KBM-7 (cell line): ENCODE measurements around the gene NEURL2.

ENCODE experiments used
- DNase-seq: peaks from one replicate; pipeline ENCODE4 v3.0.0-alpha.2; 2015
- in situ Hi-C: fragments of 300-500 bp; cut with MboI; formaldehyde crosslinking; loops from 2 replicates; pipeline ENCODE4 v1.14.3; 2020; ENCODE audit warnings: low sequenced_read_pairs, low pct_unique_long_range_greater_than_20kb, mixed read lengths

The NEURL2 gene

DNA sequence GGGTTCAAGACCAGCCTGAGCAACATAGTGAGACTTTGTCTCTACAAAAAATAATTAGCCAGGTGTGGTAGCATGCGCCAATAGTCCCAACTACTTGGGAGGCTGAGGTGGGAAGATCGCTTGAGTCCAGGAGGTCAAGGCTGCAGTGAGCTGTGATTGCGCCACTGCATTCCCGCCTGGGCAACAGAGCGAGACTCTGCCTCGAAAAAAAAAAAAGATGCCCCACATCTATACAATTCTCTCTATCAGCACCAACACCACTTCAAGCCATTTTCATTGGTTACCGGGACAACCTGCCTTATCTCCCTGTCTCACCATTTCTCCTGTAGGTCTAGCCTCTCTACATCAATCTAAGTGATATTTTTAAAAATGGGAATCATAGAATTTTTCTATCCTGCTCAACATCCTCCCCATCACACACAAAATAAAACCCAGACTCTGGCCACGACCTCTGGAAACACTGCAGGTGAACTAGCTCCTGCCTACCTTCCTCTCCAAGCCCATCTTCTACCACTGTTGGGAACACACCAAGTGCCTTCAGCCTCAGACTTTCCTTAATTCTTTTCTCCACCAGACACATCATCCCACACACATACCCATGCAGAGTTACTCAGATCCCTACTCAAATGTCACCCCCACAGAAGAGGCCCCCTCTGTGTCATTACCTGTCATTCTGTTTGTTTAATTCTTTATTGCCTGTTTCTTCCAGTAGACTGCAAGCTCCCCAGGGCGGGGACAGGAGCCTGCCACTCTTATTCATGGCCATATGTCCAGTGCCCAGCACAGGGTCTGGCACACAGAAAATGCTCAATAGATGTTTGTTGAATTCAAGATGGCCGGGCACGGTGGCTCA, 30.6 kb upstream of the NEURL2 start:
- no peak for DNase-seq
- in situ Hi-C loops: no loop called here

- DNase-seq: no peak
- in situ Hi-C loops: no loop called here
Measured at GRCh38 chr20:45920462-45921336, 29.7 kb upstream of the NEURL2 start.

GRCh38 chr20:45919542-45920399, 28.8 kb upstream of the NEURL2 start:
- in situ Hi-C loops: no loop called here
- no peak for DNase-seq

GRCh38 chr20:45918779-45919537, 27.9 kb upstream of the NEURL2 start:
- DNase-seq: no peak
- in situ Hi-C loops: no loop called here

DNA sequence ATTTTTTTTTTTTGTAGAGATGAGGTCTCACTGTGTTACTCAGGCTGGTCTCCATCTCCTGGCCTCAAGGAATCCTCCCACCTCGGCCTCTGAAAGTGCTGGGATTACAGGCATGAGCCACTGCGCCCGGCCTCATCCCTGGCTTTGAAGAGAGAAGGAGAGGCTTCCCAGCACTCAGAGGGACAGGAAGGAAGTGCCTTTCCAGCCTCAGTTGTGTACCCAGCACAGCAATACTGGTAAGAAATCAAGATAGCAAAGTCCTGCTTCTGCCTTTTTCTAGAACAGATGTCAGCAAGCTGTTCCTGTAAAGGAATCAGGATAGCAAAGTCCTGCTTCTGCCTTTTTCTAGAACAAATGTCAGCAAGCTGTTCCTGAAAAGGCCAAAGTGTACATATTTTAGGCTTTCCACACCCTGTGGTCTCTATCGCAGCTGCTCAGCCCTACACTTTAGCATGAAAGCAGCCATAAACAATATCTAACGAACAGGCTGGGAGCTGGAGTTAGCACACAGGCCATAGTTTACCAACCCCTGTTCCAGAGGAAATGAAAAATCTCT, 27.3 kb upstream of the NEURL2 start:
- in situ Hi-C loops: no loop called here
- DNase-seq: no peak

- in situ Hi-C loops: no loop called here
- no peak for DNase-seq
Measured at GRCh38 chr20:45917790-45918141, 26.8 kb upstream of the NEURL2 start.

DNA sequence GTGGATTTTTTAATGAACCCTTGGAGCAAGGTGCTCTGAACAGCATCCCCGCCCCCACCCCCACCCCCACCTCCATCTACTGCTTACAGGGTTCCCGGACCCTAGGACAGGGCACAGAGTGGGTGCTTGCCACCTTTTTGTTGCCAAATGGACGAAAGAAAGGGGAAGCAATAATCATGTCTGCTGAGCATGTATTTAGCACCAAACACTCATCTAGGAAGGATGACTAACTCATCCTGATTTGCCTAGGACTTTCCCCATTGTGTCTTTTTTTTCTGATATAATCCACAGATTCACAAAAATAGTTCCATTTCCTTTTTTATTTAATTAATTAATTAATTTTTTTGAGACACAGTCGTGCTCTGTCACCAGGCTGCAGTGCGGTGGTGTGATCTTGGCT, 22.1 kb upstream of the NEURL2 start:
- no peak for DNase-seq
- in situ Hi-C loops: no loop called here

GRCh38 chr20:45912344-45912682, 21.3 kb upstream of the NEURL2 start:
- DNase-seq: no peak
- in situ Hi-C loops: no loop called here

DNA sequence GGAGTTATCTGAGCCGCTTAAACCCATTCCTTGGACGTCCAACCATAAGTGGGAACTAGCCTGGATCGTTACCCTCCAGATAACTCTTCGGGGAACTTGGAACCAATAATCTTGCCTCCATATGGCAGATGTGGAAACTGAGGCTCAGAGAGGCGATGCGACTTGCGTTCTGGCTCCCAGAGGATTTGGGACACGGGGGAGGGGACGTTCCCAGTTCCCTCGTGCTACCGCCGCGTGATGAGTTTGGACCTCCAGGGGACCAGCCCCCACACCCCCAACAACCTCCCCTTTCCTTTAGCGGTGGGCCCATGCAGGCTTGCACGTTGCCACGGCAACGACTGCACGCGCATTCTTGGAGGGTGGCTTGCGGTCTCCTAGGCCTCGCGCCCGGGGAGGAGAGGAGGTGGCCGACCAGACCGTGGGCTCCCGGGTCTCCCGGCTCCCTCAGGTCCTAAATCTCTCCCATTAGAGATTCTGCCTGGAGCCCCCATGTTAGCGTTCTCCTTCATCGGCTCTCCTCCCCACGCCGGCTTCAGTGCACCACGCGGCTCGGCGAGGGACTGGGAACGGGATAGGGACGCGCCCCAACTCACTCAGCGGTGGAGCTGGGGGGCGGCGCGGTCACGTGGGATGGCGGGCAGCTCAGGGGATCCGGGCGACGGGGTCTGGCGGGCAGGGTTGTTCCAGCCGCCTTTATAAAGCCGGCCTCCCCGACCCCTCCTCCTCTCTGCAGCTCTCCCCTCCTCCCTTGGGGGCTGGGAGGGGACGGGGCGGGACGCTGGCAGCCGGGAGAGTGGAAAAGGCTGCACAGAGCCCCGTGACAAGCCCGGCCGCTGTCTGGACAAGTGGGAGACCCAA, 20.7 kb upstream of the NEURL2 start, which contains the start of gene PLTP:
Gene PLTP (minus strand): TSS at position 670 of the 858 bp plus-strand sequence. CDS start 703 bp downstream, outside the sequence.
- peak; percentile 80 for DNase-seq
- in situ Hi-C loops: no loop called here

DNA sequence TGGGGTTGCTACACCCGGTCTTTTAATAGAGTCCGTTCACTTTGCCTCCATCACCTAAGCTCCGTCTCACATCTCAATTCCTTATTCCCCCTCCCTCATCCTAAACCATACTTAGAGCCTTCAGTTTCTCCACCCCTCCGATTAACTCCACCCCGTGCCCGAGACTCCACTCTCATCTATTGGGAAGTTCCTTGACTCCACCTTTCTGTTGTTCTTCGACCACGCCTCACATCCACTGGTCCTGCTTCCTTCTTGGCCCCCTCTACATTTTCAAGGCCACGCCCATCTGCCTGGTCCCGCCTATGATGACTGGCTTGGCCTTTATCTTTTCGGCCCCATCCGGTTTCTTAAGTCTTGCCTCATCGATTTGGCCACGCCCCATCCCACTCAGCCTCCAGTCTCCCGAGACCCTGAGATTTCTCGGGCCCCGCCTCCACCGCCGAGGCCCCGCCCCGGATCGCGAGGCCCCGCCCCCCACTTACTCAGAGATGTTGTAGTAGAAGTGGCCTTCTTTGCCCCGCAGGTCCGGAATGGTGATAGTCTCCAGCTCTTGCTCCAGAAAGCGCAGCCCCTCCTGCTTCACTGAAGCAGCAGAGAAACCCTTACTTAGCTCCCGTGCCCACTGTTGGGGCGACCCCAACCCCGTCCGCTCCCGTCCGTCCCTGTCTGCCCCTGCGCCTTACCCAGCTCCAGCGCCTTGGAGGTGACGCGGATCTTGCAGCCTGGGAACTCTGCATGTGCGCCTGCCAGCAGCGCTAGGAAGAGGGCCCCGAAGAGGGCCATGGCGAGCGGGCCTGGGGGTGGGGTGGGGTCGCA, 19.9 kb upstream of the NEURL2 start:
- in situ Hi-C loops: no loop called here
- peak; percentile 100 for DNase-seq

GRCh38 chr20:45909817-45910669, 19.0 kb upstream of the NEURL2 start:
- in situ Hi-C loops: no loop called here
- DNase-seq: no peak

GRCh38 chr20:45909336-45909808, 18.4 kb upstream of the NEURL2 start:
- in situ Hi-C loops: no loop called here
- no peak for DNase-seq

GRCh38 chr20:45908084-45908483, 17.1 kb upstream of the NEURL2 start:
- DNase-seq: no peak
- in situ Hi-C loops: no loop called here

GRCh38 chr20:45907219-45907948, 16.4 kb upstream of the NEURL2 start:
- in situ Hi-C loops: no loop called here
- DNase-seq: no peak

DNA sequence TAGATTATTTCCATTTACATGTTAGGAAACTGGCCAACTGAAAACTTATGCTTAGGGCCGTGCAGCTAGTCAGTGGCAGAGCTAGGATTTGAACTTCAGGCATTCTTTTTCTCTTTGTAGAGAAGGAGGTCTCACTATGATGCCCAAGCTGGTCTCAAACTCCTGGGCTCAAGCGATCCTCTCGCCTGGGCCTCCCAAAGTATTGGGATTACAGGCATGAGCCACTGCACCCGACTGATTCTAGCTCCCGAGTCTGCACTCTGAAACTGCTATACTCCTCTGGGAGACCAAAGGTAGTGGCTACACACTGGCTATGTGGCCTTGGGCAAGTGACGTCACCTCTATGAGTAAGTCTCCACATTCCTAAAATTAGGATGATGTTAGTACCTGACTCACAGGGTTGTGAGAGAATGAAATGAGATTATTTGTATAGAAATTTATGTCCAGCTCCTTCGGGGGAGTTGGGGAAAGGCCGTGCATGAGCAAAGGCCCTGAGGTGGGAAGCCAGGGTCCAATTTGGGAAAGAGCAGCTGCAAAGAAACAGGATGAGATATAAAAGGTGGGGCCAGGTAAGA, 14.6 kb upstream of the NEURL2 start:
- DNase-seq: no peak
- in situ Hi-C loops: no loop called here
